Activated CD8-positive, alpha-beta T cell treated with anti-CD3 and anti-CD28 coated beads for 36 hours (primary cell): Measurements from ENCODE around the gene OR5A1. TPM values are rescaled to one million over a fixed set of nuclear protein-coding genes. Genes with fewer than 3 reads are reported as not detected.

Experiments
- ATAC-seq: fragments of 200-7000 bp; cut with Tn5 transposase; one replicate; pipeline ENCODE4 v1.10.0; 2021; ENCODE audit warnings: mild to moderate bottlenecking, moderate library complexity
- CTCF ChIA-PET: fragments of 350-600 bp; sonication (Branson Sonifier 250); formaldehyde crosslinking; loops from one replicate; lab custom pipeline; 2021; ENCODE audit warnings: antibody characterized with exemption; lab: Charles Lee
- POLR2A ChIA-PET: fragments of 350-600 bp; sonication (Branson Sonifier 250); formaldehyde crosslinking; loops from one replicate; lab custom pipeline; 2021; ENCODE audit warnings: antibody characterized with exemption; lab: Charles Lee
- DNase-seq: peaks from one replicate; pipeline ENCODE4 v3.0.0-alpha.2; 2020
- H3K27ac Mint-ChIP-seq: one replicate; pipeline ENCODE4 v1.8.0; 2021; ENCODE audit warnings: mild to moderate bottlenecking, mixed read lengths
- H3K27me3 Mint-ChIP-seq: one replicate; pipeline ENCODE4 v1.8.0; 2021; ENCODE audit warnings: mixed read lengths
- H3K36me3 Mint-ChIP-seq: one replicate; pipeline ENCODE4 v1.8.0; 2021; ENCODE audit warnings: low read depth, mixed read lengths
- H3K4me1 Mint-ChIP-seq: one replicate; pipeline ENCODE4 v1.8.0; 2021; ENCODE audit warnings: low read depth, mixed read lengths
- H3K4me3 Mint-ChIP-seq: one replicate; pipeline ENCODE4 v1.8.0; 2021; ENCODE audit warnings: mild to moderate bottlenecking, moderate library complexity, mixed read lengths
- H3K9me3 Mint-ChIP-seq: one replicate; pipeline ENCODE4 v1.8.0; 2021; ENCODE audit warnings: mixed read lengths
- intact Hi-C: fragments of 100-400 bp; cut with micrococcal nuclease; formaldehyde crosslinking; loops from one replicate; pipeline ENCODE4 v1.10.0; 2022
- total RNA-seq, 2 experiments: library from RNA; stranded (reverse); gene quantifications; one replicate each; pipeline ENCODE4 v1.2.3, GENCODE V29; 2021
- TF ChIP-seq, protein P1 (sequence below): fragments of 200-600 bp; IDR thresholded peaks from one replicate; pipeline ENCODE4 v1.8.0; 2022; ENCODE audit warnings: antibody characterized with exemption, mild to moderate bottlenecking

OR5A1 gene
- total RNA-seq, 2 experiments from 2014 or later: not detected

DNA sequence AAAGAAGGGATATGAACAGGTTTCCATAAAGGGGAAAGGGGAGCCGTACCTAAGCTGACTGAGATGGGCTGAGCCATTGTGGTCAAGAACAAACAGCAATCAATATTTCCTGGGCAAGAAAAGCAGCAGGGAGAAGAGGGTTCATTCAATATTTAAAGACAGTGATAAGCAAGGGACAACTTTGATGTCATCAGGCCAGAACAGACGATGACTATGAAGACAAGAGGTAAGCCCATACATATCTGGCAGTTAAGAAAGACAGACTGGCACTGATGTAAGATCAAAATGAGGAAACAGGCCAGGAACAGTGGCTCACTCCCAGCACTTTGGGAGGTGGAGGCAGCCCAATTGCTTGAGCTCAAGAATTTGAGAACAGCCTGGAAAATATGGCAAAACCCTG is 12.4 kb upstream of the OR5A1 start:
- CTCF ChIA-PET: no interaction called here
- Mint-ChIP-seq H3K27me3 (no peaks in the 10 kb centered on the region), H3K27ac (no peak overlapping the region)

GRCh38 chr11:59425131-59425530 is 11.1 kb upstream of the OR5A1 start:
- Mint-ChIP-seq H3K4me1 (no peaks in the 10 kb centered on the region), H3K9me3 (no peaks in the 10 kb centered on the region), H3K36me3 (no peaks in the 10 kb centered on the region), H3K27me3 (peaks cover 1% of the 10 kb centered on the region), H3K4me3 (no peak overlapping the region), H3K27ac (no peak overlapping the region)
- TF ChIP-seq, protein P1, sequence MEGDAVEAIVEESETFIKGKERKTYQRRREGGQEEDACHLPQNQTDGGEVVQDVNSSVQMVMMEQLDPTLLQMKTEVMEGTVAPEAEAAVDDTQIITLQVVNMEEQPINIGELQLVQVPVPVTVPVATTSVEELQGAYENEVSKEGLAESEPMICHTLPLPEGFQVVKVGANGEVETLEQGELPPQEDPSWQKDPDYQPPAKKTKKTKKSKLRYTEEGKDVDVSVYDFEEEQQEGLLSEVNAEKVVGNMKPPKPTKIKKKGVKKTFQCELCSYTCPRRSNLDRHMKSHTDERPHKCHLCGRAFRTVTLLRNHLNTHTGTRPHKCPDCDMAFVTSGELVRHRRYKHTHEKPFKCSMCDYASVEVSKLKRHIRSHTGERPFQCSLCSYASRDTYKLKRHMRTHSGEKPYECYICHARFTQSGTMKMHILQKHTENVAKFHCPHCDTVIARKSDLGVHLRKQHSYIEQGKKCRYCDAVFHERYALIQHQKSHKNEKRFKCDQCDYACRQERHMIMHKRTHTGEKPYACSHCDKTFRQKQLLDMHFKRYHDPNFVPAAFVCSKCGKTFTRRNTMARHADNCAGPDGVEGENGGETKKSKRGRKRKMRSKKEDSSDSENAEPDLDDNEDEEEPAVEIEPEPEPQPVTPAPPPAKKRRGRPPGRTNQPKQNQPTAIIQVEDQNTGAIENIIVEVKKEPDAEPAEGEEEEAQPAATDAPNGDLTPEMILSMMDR: no peak
- DNase-seq (no peak), ATAC-seq (no peak)
- intact Hi-C loops: no loop called here
- CTCF ChIA-PET: no interaction called here
- POLR2A ChIA-PET: no interaction called here

More for the DNA sequence above, 12.4 kb upstream of the OR5A1 start:
- DNase-seq (no peak), ATAC-seq (no peak)
- POLR2A ChIA-PET: no interaction called here
- intact Hi-C loops: loop anchor here (5.0 kb wide), 1 partner anchor 137 kb away; no protein-coding TSS in a partner anchor
- no peaks in the 10 kb centered on the region for H3K9me3 Mint-ChIP-seq
- H3K4me1 Mint-ChIP-seq: no peaks in the 10 kb centered on the region
- TF ChIP-seq, protein P1: no peak
- H3K36me3 Mint-ChIP-seq: no peaks in the 10 kb centered on the region
- no peak overlapping the region for H3K4me3 Mint-ChIP-seq

DNA sequence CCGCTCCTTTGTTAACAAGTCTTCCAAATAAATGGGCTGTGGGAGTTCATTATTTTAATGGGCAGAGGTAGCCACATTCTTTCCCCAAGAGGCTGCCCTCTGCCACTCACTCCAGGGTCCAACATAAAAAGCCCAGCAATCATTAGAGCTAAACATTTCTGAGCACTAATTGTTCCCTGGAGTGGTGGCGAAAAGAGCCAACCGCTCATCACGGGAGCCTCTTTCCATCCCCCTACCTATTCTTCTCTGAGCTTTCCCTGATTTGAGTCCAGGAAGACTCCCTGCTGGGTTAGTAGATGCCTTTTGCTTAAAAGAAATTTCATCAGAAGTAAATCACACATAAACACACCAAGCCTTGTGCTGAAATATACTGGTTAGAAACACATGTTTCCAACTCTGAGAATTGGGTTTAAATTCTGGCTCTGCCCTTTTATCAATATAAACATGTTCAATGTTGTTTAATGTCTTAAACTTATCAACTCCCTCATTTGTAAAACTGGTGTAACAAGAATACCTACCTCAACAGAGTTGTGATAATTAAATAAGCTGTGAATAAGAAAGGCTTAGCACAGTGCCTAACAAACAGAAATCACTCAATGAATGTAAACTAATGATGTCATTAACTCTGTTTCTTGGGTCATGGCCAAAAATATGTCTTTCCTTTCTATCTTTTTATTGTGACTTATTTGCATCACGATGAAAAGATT is 9.8 kb upstream of the OR5A1 start, which contains the start of gene OR5A2:
OR5A2 (minus strand) TSS at position 53 of the 707 bp plus-strand sequence. CDS start 3,460 bp downstream, outside the sequence.
- no peaks in the 10 kb centered on the region for H3K36me3 Mint-ChIP-seq
- H3K4me3 Mint-ChIP-seq: no peak within 1 kb of the TSS
- no peak within 1 kb of the TSS for H3K27ac Mint-ChIP-seq
- intact Hi-C loops: no loop called here
- no peaks in the 10 kb centered on the region for H3K9me3 Mint-ChIP-seq
- TF ChIP-seq, protein P1: no peak
- DNase-seq: no peak
- no peak for ATAC-seq
- CTCF ChIA-PET: no interaction called here
- peaks cover 1% of the 10 kb centered on the region for H3K27me3 Mint-ChIP-seq
- H3K4me1 Mint-ChIP-seq: no peaks in the 10 kb centered on the region
- POLR2A ChIA-PET: no interaction called here

GRCh38 chr11:59427068-59427382 is 9.2 kb upstream of the OR5A1 start:
- Mint-ChIP-seq H3K36me3 (no peaks in the 10 kb centered on the region), H3K4me1 (no peaks in the 10 kb centered on the region), H3K4me3 (no peak overlapping the region), H3K9me3 (no peaks in the 10 kb centered on the region), H3K27me3 (peaks cover 5% of the 10 kb centered on the region), H3K27ac (no peak overlapping the region)
- intact Hi-C loops: no loop called here
- TF ChIP-seq, protein P1: no peak
- CTCF ChIA-PET: no interaction called here
- ATAC-seq (no peak), DNase-seq (no peak)
- POLR2A ChIA-PET: no interaction called here

DNA sequence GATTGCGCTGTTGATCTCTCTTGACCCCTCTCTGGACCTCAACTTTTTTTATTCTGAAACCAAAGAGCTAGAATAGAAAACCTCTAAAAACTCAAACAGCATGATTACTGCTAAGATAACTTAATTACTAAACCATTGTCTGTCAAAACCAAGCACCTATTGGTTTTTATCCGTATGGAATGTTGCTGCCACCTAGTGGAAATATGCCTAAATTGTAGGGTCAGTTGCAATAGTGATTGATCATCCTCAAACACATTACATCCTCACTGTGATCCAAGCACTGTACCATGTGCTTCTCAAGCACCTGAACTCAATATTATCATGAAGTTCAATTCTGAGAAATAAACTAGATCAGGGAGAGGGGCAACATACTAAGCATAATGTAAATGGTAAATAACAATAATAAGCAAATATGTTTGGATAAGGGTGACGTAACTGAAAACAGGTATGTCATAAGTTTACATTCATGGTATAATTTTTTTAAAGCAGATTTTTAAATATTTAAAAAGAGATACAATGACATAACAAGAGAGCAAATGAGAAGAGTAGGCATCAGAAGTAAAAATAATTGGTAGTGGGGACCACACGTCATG is 6.2 kb upstream of the OR5A1 start:
- ChIA-PET CTCF (interaction anchor here (0.7 to 4.6 kb wide), 22 partner anchors 8 to 294 kb away, joined by 3 to 39 read pairs (median 3); partner anchors contain the start of gene DTX4), POLR2A (no interaction called here)
- peaks cover 7% of the 10 kb centered on the region for H3K27me3 Mint-ChIP-seq
- ATAC-seq (peak; percentile 86), DNase-seq (peak; percentile 49)
- TF ChIP-seq, protein P1: peak; percentile 89
- H3K9me3 Mint-ChIP-seq: no peaks in the 10 kb centered on the region
- intact Hi-C loops: loop anchor here (2.0 kb wide), 1 partner anchor 259 kb away; no protein-coding TSS in a partner anchor
- H3K4me3 Mint-ChIP-seq: no peak overlapping the region
- no peak overlapping the region for H3K27ac Mint-ChIP-seq
- H3K4me1 Mint-ChIP-seq: no peaks in the 10 kb centered on the region
- no peaks in the 10 kb centered on the region for H3K36me3 Mint-ChIP-seq
